B cell (primary cell): Measurements from ENCODE around the gene IFNA2. TPM values are rescaled to one million over a fixed set of nuclear protein-coding genes. Genes with fewer than 3 reads are reported as not detected.

Experiments
- ATAC-seq: fragments of 200-7000 bp; cut with Tn5 transposase; one replicate; pipeline ENCODE4 v1.10.0; 2021; ENCODE audit warnings: low read depth, mild to moderate bottlenecking, moderate number of reproducible peaks, moderate library complexity
- CTCF ChIA-PET: fragments of 350-600 bp; sonication (Branson Sonifier 250); formaldehyde crosslinking; loops from one replicate; lab custom pipeline; 2021; ENCODE audit warnings: antibody characterized with exemption, inconsistent platforms; lab: Charles Lee
- POLR2A ChIA-PET: fragments of 350-600 bp; sonication (Branson Sonifier 250); formaldehyde crosslinking; loops from one replicate; lab custom pipeline; 2021; ENCODE audit warnings: antibody characterized with exemption; lab: Charles Lee
- DNase-seq: peaks from one replicate; pipeline ENCODE4 v3.0.0; 2013
- H2AFZ ChIP-seq: 2 replicates; pipeline ENCODE4 v1.6.1; 2012; ENCODE audit warnings: mild to moderate bottlenecking, low read depth, low read length; ENCODE audit not compliant: insufficient read depth, poor library complexity, severe bottlenecking
- H3K27ac ChIP-seq, 2 donors: 1 replicate in 1 of 2; 2 replicates in 1 of 2; pipeline ENCODE4 v1.5.1; 2012 to 2013; ENCODE audit warnings: low read length in 2 of 2, mild to moderate bottlenecking in 2 of 2, moderate library complexity in 1 of 2
- H3K27me3 ChIP-seq, 4 experiments: fragments of 200-600 bp in 1 of 4; sonication (generic) in 1 of 4; replicated peaks in 1 of 4; 1 replicate in 2 of 4; 2 replicates in 2 of 4; pipeline versions ENCODE4 v1.6.1 to v1.7.0; 2013 to 2016; ENCODE audit warnings: low read length in 3 of 4, mild to moderate bottlenecking in 2 of 4, mixed read lengths in 1 of 4, moderate library complexity in 1 of 4; ENCODE audit not compliant: insufficient read depth in 4 of 4, control insufficient read depth in 3 of 4; ENCODE audit errors: control extremely low read depth in 1 of 4
- H3K36me3 ChIP-seq, 2 experiments: replicated peaks in 1 of 2; 1 replicate in 1 of 2; 2 replicates in 1 of 2; pipeline versions ENCODE4 v1.6.1 to v1.7.1; 2013; ENCODE audit warnings: low read length in 1 of 2; ENCODE audit not compliant: insufficient read depth in 2 of 2, control insufficient read depth in 1 of 2; ENCODE audit errors: control extremely low read depth in 1 of 2, extremely low read depth in 1 of 2
- H3K4me1 ChIP-seq, 2 donors: fragments of 200-600 bp in 1 of 2; sonication (generic) in 1 of 2; 1 replicate in 1 of 2; 2 replicates in 1 of 2; pipeline versions ENCODE4 v1.5.1 to v1.6.1; 2013 to 2017; ENCODE audit warnings: low read length in 2 of 2; ENCODE audit not compliant: control insufficient read depth in 2 of 2, insufficient read depth in 2 of 2
- H3K4me2 ChIP-seq: replicated peaks from 2 replicates; pipeline ENCODE3; 2012; ENCODE audit warnings: mild to moderate bottlenecking, low read depth, low read length; ENCODE audit not compliant: poor library complexity, severe bottlenecking
- H3K4me3 ChIP-seq, 5 experiments: fragments of 200-600 bp in 1 of 5; sonication (generic) in 1 of 5; 1 replicate in 3 of 5; 2 replicates in 2 of 5; pipeline versions ENCODE4 v1.5.1 to v1.7.0; 2011 to 2016; ENCODE audit warnings: low read length in 4 of 5, mild to moderate bottlenecking in 4 of 5, low read depth in 2 of 5, control low read depth in 1 of 5, moderate library complexity in 1 of 5; ENCODE audit not compliant: insufficient read depth in 1 of 5; ENCODE audit errors: control extremely low read depth in 1 of 5, extremely low read depth in 1 of 5
- H3K79me2 ChIP-seq: fragments of 200-600 bp; sonication (generic); one replicate; pipeline ENCODE4 v1.6.0; 2016; ENCODE audit warnings: low read length; ENCODE audit not compliant: control insufficient read depth, insufficient read depth
- H3K9ac ChIP-seq: fragments of 200-600 bp; sonication (generic); 2 replicates; pipeline ENCODE4 v1.6.1; 2017; ENCODE audit warnings: mild to moderate bottlenecking, low read length, moderate library complexity
- H3K9me3 ChIP-seq, 3 donors: one replicate each; pipeline versions ENCODE4 v1.6.1 to v1.7.1; 2013; ENCODE audit warnings: low read length in 2 of 3; ENCODE audit not compliant: control insufficient read depth in 2 of 3, insufficient read depth in 1 of 3; ENCODE audit errors: control extremely low read depth in 1 of 3
- H4K20me1 ChIP-seq: 2 replicates; pipeline ENCODE4 v1.6.0; 2012; ENCODE audit warnings: mild to moderate bottlenecking, low read length; ENCODE audit not compliant: insufficient read depth, control insufficient read depth, poor library complexity, severe bottlenecking
- H3K27ac Mint-ChIP-seq: one replicate; pipeline ENCODE4 v1.8.0; 2021; ENCODE audit warnings: mixed read lengths
- H3K27me3 Mint-ChIP-seq: one replicate; pipeline ENCODE4 v1.8.0; 2021; ENCODE audit warnings: mixed read lengths
- H3K4me1 Mint-ChIP-seq: one replicate; pipeline ENCODE4 v1.8.0; 2021; ENCODE audit warnings: mixed read lengths
- H3K4me3 Mint-ChIP-seq: one replicate; pipeline ENCODE4 v1.8.0; 2021; ENCODE audit warnings: mixed read lengths
- H3K9me3 Mint-ChIP-seq: one replicate; pipeline ENCODE4 v1.8.0; 2022; ENCODE audit warnings: mixed read lengths; ENCODE audit not compliant: insufficient read depth
- CTCF ChIP-seq: fragments of 200-600 bp; IDR thresholded peaks from one replicate; pipeline ENCODE4 v1.8.0; 2022; ENCODE audit warnings: antibody characterized with exemption, mild to moderate bottlenecking
- EZH2 ChIP-seq: IDR thresholded peaks from 2 replicates; pipeline ENCODE4 v1.6.1; 2012; ENCODE audit warnings: borderline replicate concordance, low read depth, mild to moderate bottlenecking, moderate library complexity, low read length; ENCODE audit not compliant: insufficient read depth, poor library complexity, severe bottlenecking
- WGBS: methylation state at CpG from one replicate; pipeline ENCODE4 v1.1.5; 2013; ENCODE audit warnings: missing lambda C conversion rate; ENCODE audit not compliant: insufficient coverage; 5-methylcytosine and 5-hydroxymethylcytosine counted together
- intact Hi-C: fragments of 100-400 bp; cut with micrococcal nuclease; formaldehyde crosslinking; loops from one replicate; pipeline ENCODE4 v1.10.0; 2022
- polyA plus RNA-seq: library from polyadenylated mRNA; depleted of rRNA; stranded (reverse); fragments of >200 nt; gene quantifications from 2 replicates; pipeline ENCODE4 v1.2.3, GENCODE V29; 2012
- total RNA-seq, 2 donors: library from RNA; stranded (reverse); fragments of 120-200 nt in 1 of 2; gene quantifications; 1 replicate in 1 of 2; 2 replicates in 1 of 2; pipeline versions ENCODE4 v1.2.3 to v1.2.4, GENCODE V29; 2013 to 2022

IFNA2 gene
- total and polyA plus RNA-seq, 2 donors (not counting 1 experiment from before 2014, with no cell fraction given), result not detected

DNA sequence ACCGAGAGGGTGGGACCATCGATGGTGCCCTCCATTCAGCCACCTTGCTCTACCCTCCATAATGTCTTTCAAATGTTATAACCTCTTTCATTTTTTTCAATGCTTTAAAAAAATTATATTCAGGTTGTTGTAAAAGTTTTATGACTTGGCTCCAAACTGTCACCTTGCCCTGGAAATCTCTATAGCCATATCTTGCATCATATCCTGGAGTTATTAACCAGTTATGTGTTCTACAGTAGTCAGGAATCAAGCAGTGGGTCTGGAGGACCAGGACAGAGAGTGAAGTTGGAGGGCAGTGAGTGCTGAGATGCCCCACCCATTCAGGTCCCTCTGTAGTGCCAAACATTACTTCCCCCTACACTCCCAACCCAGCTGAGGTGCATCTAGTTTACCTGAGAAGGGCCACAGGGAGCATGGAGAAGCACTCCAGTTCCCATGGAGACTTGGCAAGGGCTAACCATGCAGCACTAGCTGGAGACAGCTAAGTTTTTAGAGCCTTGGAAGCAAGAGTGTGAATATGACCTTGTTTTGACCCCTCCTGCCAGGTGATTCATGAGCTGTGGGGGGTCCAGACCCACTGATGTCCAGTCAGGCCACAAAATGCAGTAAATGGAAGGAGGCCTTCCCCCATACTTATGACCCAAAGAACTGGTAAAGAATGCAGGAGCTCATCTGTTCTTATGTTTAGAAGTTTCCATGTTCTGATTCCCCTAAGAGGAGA, 29.2 kb upstream of the IFNA2 start:
- no peaks in the 10 kb centered on the region for H3K9me3 Mint-ChIP-seq
- H3K4me3 ChIP-seq, result no peak overlapping the region
- H3K4me3 Mint-ChIP-seq, result no peak overlapping the region
- ChIA-PET POLR2A (no interaction called here), CTCF (interaction anchor here (0.8 kb wide), 1 partner anchor 18 kb away, joined by 4 read pairs; no protein-coding TSS in a partner anchor)
- H3K27me3 ChIP-seq, result peaks cover 0 to 31% (median 17%) of the 10 kb centered on the region in 4 experiments
- H2AFZ ChIP-seq, result no peak overlapping the region
- no CpG with 5 or more reads among the region's 2 CpGs for WGBS
- H3K9me3 ChIP-seq, result no peaks in the 10 kb centered on the region
- DNase-seq, result no peak
- H3K27ac ChIP-seq, result no peak overlapping the region
- no peaks in the 10 kb centered on the region for H3K79me2 ChIP-seq
- H3K4me1 Mint-ChIP-seq, result peaks cover 29% of the 10 kb centered on the region
- H3K27ac Mint-ChIP-seq, result no peak overlapping the region
- ATAC-seq, result no peak
- intact Hi-C loops, result no loop called here
- H3K36me3 ChIP-seq, result no peaks in the 10 kb centered on the region
- H3K27me3 Mint-ChIP-seq, result peaks cover 50% of the 10 kb centered on the region
- peaks cover 21 to 30% of the 10 kb centered on the region in 2 donors for H3K4me1 ChIP-seq
- TF ChIP-seq EZH2, result no peak
- TF ChIP-seq CTCF, result no peak
- no peaks in the 10 kb centered on the region for H4K20me1 ChIP-seq
- no peak overlapping the region for H3K9ac ChIP-seq
- H3K4me2 ChIP-seq, result no peak overlapping the region

DNA sequence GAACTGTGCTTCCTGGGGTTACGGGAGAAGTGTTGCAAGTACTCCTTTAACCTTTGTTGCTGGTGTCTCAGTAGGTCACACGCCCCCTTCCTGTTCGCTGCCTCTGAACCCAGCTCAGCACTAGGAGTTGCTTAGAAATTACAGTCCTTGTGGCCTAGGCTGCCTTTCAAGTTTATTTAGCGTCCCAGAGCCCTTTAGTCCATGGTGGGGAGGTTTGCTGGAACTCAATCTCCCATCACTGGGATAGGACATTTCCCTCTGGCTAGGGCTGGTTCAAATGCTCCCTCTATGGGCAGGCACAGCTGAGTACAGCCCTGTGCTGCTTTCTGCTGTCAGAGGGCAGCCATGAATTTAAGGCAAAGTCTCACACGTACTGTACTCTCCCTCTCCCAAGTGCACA, 28.4 kb upstream of the IFNA2 start:
- 63% methylated on average over 3 of the region's 5 CpGs for WGBS
- Histone ChIP-seq H3K4me1 (peaks cover 21 to 30% of the 10 kb centered on the region in 2 donors), H3K9ac (no peak overlapping the region), H3K4me2 (no peak overlapping the region), H3K27ac (no peak overlapping the region), H4K20me1 (no peaks in the 10 kb centered on the region), H2AFZ (no peak overlapping the region), H3K9me3 (no peaks in the 10 kb centered on the region), H3K4me3 (no peak overlapping the region), H3K36me3 (no peaks in the 10 kb centered on the region), H3K27me3 (peaks cover 0 to 36% (median 18%) of the 10 kb centered on the region in 4 experiments), H3K79me2 (no peaks in the 10 kb centered on the region)
- POLR2A ChIA-PET, result no interaction called here
- Mint-ChIP-seq H3K4me1 (peaks cover 29% of the 10 kb centered on the region), H3K27ac (no peak overlapping the region), H3K9me3 (no peaks in the 10 kb centered on the region), H3K27me3 (peaks cover 50% of the 10 kb centered on the region), H3K4me3 (no peak overlapping the region)
- no peak for TF ChIP-seq CTCF
- CTCF ChIA-PET, result interaction anchor here (1.4 to 1.9 kb wide), 2 partner anchors 15 to 20 kb away, joined by 4 to 6 read pairs; no protein-coding TSS in a partner anchor
- intact Hi-C loops, result loop anchor here (2.0 kb wide), 2 partner anchors 15 kb away; no protein-coding TSS in a partner anchor
- no peak for ATAC-seq
- no peak for DNase-seq
